Measurements from ENCODE around the gene STXBP5. TPM values are rescaled to one million over a fixed set of nuclear protein-coding genes. Genes with fewer than 3 reads are reported as not detected.
A peak's percentile ranks its signal among the peaks of the same experiment; 100 is the strongest.

STXBP5 gene
- polyA plus RNA-seq, 1 of the 3 experiments (the other 2 are of a cell fraction) = 9.9 TPM

GRCh38 chr6:147167576-147168461 is 36.4 kb upstream of the STXBP5 start (continued):
- TF ChIP-seq, protein P1, sequence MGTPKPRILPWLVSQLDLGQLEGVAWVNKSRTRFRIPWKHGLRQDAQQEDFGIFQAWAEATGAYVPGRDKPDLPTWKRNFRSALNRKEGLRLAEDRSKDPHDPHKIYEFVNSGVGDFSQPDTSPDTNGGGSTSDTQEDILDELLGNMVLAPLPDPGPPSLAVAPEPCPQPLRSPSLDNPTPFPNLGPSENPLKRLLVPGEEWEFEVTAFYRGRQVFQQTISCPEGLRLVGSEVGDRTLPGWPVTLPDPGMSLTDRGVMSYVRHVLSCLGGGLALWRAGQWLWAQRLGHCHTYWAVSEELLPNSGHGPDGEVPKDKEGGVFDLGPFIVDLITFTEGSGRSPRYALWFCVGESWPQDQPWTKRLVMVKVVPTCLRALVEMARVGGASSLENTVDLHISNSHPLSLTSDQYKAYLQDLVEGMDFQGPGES (IDR thresholded peaks at IDR 0.05; ENCODE audit: low read depth, low read length) = no peak
- TF ChIP-seq TAF1 (IDR thresholded peaks at IDR 0.05; ENCODE audit: borderline replicate concordance, low read depth, low read length) = no peak
- no peak for TF ChIP-seq EP300 (IDR thresholded peaks at IDR 0.05; ENCODE audit: borderline replicate concordance in 1 of 2, low read depth in 1 of 2, low read length in 1 of 2)
- TF ChIP-seq MEF2A (IDR thresholded peaks at IDR 0.05; ENCODE audit: borderline replicate concordance, low read depth) = no peak

- Histone ChIP-seq H3K27ac (ENCODE audit: low read depth in 2 of 2, low read length in 1 of 2) (peak overlapping the region in 1 of 2 experiments; percentile 74; a peak in 2 of 4 replicates), H3K36me3 (replicated peaks in 1 of 2; ENCODE audit: control insufficient read depth in 1 of 2, insufficient read depth in 2 of 2, low read length in 1 of 2) (no peaks in the 10 kb centered on the region), H3K9ac (no peak overlapping the region), H3K9me3 (no peaks in the 10 kb centered on the region), H2AFZ (ENCODE audit: low read depth) (no peak overlapping the region; the same call in 1 of the 2 replicates), H3K4me1 (ENCODE audit: control insufficient read depth in 1 of 2, insufficient read depth in 2 of 2, low read depth in 1 of 2, low read length in 1 of 2) (peaks cover 9 to 13% of the 10 kb centered on the region in 2 experiments; a peak in 3 of 4 replicates), H3F3A (replicated peaks; ENCODE audit: insufficient read depth) (peaks cover 23% of the 10 kb centered on the region), H3K4me2 (no peak overlapping the region), H3K9me2 (no peaks in the 10 kb centered on the region), H4K20me1 (ENCODE audit: insufficient read depth) (no peaks in the 10 kb centered on the region), H3K4me3 (ENCODE audit: low read depth in 2 of 2, low read length in 1 of 2) (no peak overlapping the region), H3K79me2 (ENCODE audit: insufficient read depth) (no peaks in the 10 kb centered on the region), H3K27me3 (ENCODE audit: insufficient read depth) (no peaks in the 10 kb centered on the region)
- ChIA-PET POLR2A (no interaction called here), CTCF (no interaction called here)
- no peak for TF ChIP-seq MAX (IDR thresholded peaks at IDR 0.05; ENCODE audit: low read depth)
- TF ChIP-seq, protein P2, sequence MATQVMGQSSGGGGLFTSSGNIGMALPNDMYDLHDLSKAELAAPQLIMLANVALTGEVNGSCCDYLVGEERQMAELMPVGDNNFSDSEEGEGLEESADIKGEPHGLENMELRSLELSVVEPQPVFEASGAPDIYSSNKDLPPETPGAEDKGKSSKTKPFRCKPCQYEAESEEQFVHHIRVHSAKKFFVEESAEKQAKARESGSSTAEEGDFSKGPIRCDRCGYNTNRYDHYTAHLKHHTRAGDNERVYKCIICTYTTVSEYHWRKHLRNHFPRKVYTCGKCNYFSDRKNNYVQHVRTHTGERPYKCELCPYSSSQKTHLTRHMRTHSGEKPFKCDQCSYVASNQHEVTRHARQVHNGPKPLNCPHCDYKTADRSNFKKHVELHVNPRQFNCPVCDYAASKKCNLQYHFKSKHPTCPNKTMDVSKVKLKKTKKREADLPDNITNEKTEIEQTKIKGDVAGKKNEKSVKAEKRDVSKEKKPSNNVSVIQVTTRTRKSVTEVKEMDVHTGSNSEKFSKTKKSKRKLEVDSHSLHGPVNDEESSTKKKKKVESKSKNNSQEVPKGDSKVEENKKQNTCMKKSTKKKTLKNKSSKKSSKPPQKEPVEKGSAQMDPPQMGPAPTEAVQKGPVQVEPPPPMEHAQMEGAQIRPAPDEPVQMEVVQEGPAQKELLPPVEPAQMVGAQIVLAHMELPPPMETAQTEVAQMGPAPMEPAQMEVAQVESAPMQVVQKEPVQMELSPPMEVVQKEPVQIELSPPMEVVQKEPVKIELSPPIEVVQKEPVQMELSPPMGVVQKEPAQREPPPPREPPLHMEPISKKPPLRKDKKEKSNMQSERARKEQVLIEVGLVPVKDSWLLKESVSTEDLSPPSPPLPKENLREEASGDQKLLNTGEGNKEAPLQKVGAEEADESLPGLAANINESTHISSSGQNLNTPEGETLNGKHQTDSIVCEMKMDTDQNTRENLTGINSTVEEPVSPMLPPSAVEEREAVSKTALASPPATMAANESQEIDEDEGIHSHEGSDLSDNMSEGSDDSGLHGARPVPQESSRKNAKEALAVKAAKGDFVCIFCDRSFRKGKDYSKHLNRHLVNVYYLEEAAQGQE (IDR thresholded peaks at IDR 0.05; ENCODE audit: low read depth, low read length) = no peak
- no peak for TF ChIP-seq JUND (IDR thresholded peaks at IDR 0.05)
- TF ChIP-seq RAD21 (IDR thresholded peaks at IDR 0.05; ENCODE audit: low read length) = no peak
- TF ChIP-seq, protein P1 (IDR thresholded peaks at IDR 0.05; ENCODE audit: low read depth, low read length) = no peak
- no peak for TF ChIP-seq SIN3A (IDR thresholded peaks at IDR 0.05; ENCODE audit: borderline replicate concordance, low read depth, low read length)
- TF ChIP-seq MXI1 (IDR thresholded peaks at IDR 0.05; ENCODE audit: low read depth, low read length) = no peak
- TF ChIP-seq CTCF (IDR thresholded peaks at IDR 0.05) = no peak
- no peak for TF ChIP-seq FOXM1 (IDR thresholded peaks at IDR 0.05; ENCODE audit: low read depth)
- 88% methylated on average over 1 of the region's 1 CpG for WGBS (ENCODE audit: low lambda C conversion rate)
- DNase-seq = no peak
Observed at GRCh38 chr6:147169529-147169928, 34.7 kb upstream of the STXBP5 start.

Measured in SK-N-SH (cell line).